Measurements from ENCODE around the gene G0S2. TPM values are rescaled to one million over a fixed set of nuclear protein-coding genes. Genes with fewer than 3 reads are reported as not detected.
"Not testable (repeated sequence)": the region's sequence is repeated elsewhere in the genome, so short reads cannot be mapped to it uniquely, and the experiment has no call there.

G0S2 gene
- total RNA-seq, 2 donors from 2014 or later: 9.6 to 25.9 TPM

DNA sequence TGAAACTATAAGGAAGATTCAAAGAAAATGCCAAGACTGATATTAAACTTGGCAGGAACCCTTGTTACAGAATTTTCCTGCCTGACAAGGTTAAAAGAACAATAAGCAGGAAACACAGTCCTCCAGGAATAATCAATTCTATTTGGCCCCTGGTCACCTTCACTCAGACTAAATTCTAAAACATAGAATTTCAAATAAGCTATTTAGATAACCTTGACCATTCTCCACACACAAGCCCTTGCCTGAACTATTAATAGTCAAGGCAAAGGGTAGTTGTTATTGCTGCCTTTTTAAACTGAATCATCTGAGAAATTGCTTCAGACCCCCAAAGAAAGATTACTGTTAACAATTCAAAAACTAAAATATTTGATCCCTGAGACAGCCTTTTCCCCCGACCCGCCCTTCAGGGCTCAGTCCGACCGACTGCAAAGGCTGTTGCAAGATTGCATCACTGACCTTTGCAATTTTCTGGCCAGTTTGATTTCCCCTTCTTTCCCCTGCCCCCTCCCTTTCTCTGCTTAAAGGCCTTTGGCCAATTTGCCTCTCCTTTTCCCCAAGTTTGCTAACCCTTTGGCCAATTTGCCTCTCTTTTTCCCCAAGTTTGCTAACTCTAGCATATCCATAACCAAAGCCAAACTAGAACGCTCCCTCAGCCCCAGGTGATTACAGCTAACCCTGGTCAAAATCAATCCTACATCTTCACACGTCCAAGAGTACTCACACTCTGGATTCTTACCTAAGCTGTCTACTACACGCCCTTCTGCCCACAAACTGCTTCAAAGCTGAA lies 1.4 kb upstream of the G0S2 start:
- peaks cover 48% of the 10 kb centered on the region for H3K27me3 Mint-ChIP-seq (ENCODE audit: low read depth)
- DNase-seq: no peak
- H3K36me3 Mint-ChIP-seq (ENCODE audit: insufficient read depth in 2 of 2): peaks cover 8 to 12% of the 10 kb centered on the region in 2 donors
- no peak for ATAC-seq (replicated peaks in 1 of 2)
- peak overlapping the region; percentile 83 for H3K27ac Mint-ChIP-seq
- H3K4me3 Mint-ChIP-seq: peak overlapping the region; percentile 80 to 83
- peaks cover 3 to 4% of the 10 kb centered on the region in 2 donors for H3K9me3 Mint-ChIP-seq
- H3K4me1 Mint-ChIP-seq (ENCODE audit: low read depth): peaks cover 69% of the 10 kb centered on the region

DNA sequence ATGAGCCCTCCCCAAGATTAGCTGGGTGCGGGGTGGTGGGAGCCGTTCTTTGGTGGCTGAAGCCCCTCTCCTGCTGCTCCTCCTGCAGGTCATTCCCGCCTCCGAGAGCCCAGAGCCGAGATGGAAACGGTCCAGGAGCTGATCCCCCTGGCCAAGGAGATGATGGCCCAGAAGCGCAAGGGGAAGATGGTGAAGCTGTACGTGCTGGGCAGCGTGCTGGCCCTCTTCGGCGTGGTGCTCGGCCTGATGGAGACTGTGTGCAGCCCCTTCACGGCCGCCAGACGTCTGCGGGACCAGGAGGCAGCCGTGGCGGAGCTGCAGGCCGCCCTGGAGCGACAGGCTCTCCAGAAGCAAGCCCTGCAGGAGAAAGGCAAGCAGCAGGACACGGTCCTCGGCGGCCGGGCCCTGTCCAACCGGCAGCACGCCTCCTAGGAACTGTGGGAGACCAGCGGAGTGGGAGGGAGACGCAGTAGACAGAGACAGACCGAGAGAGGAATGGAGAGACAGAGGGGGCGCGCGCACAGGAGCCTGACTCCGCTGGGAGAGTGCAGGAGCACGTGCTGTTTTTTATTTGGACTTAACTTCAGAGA lies 448 bp downstream of the G0S2 start:
- DNase-seq (peak in 1 of 2 donors; percentile 11), ATAC-seq (replicated peaks in 1 of 2) (peak; percentile 5 to 9)
- Mint-ChIP-seq H3K4me1 (ENCODE audit: low read depth) (peaks cover 73% of the 10 kb centered on the region), H3K27me3 (ENCODE audit: low read depth) (peaks cover 60% of the 10 kb centered on the region), H3K36me3 (ENCODE audit: insufficient read depth in 2 of 2) (peaks cover 8 to 12% of the 10 kb centered on the region in 2 donors), H3K27ac (no peak overlapping the region), H3K9me3 (peaks cover 3 to 4% of the 10 kb centered on the region in 2 donors), H3K4me3 (peak overlapping the region; percentile 80 to 83)

DNA sequence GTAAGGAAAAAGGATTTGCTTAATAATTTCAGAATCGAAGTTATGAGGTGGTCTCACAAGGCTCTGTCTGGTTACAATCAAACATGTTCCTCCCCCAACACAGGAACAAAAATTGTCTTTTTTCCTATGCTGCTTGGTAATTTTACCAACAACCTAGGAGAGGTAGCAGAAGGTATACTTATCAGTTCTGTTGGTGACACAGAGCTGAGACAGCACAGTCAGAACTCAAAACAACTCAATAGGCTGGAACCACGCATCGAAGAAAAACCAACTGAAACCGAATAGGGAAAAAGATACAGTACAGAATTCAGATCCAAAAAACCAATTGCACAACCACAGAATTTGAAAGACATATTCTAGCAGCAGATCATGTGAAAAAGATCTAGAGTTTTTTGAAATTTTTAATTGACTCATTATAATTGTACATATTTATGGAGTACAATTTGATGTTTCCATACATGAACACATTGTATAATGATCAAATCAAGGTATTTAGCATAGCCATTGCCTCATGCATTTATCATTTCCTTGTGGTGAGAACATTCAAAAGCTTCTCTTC lies 3.8 kb downstream of the G0S2 start:
- no peak overlapping the region for H3K4me3 Mint-ChIP-seq
- no peaks in the 10 kb centered on the region for H3K9me3 Mint-ChIP-seq
- H3K27me3 Mint-ChIP-seq (ENCODE audit: low read depth): peaks cover 69% of the 10 kb centered on the region
- peak; percentile 53 to 55 for ATAC-seq (replicated peaks in 1 of 2)
- DNase-seq: no peak
- no peak overlapping the region for H3K27ac Mint-ChIP-seq
- peaks cover 42% of the 10 kb centered on the region for H3K4me1 Mint-ChIP-seq (ENCODE audit: low read depth)
- H3K36me3 Mint-ChIP-seq (ENCODE audit: insufficient read depth in 2 of 2): peaks cover 5 to 7% of the 10 kb centered on the region in 2 donors

DNA sequence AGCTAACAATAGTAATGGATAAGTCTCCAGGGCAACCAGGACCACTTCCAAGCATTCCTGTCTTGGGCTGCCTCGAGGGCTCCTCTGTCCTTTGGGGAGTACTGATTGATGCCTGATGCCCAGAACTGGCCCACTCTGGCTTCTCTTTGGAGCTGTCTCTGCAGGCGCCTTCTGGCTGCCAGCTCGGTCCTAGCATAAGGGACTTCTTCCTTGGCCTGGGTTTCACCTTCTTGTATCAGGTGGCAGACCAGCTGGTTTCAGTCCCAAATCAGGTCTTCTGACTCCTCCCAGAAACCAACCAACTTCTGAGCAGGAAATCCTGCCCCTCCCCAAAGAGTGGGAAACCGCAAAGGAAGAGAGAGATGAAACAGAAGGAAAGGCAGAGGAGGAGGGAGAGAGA lies 10.6 kb downstream of the G0S2 start:
- peak overlapping the region; percentile 73 for H3K27ac Mint-ChIP-seq
- H3K36me3 Mint-ChIP-seq (ENCODE audit: insufficient read depth in 2 of 2): no peaks in the 10 kb centered on the region
- peaks cover 9% of the 10 kb centered on the region for H3K27me3 Mint-ChIP-seq (ENCODE audit: low read depth)
- DNase-seq: peak; percentile 11 to 19
- peak overlapping the region; percentile 65 to 76 for H3K4me3 Mint-ChIP-seq
- no peaks in the 10 kb centered on the region for H3K9me3 Mint-ChIP-seq
- peaks cover 23% of the 10 kb centered on the region for H3K4me1 Mint-ChIP-seq (ENCODE audit: low read depth)
- ATAC-seq (replicated peaks in 1 of 2): peak; percentile 47 to 77

DNA sequence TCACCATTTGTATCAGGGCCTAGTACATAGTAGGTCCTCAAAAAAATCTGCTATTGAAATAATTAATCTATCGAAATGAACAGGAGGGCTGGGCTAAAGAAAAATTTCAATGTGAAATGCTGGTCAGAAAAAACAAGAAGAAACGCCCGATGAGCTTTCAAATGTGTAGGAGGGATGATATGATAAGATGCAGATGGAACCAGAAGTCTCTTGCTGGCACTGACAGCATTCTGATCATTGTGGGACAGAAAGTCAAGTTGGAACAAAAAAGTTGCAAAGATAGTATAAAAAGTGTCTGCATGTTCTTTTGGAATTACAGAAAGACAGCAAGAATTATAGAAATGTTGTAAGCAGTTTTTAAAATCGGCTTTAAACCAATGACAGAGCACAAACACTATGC lies 11.1 kb downstream of the G0S2 start:
- Mint-ChIP-seq H3K4me1 (ENCODE audit: low read depth) (peaks cover 23% of the 10 kb centered on the region), H3K27ac (peak overlapping the region; percentile 73), H3K9me3 (no peaks in the 10 kb centered on the region), H3K27me3 (ENCODE audit: low read depth) (peaks cover 5% of the 10 kb centered on the region), H3K36me3 (ENCODE audit: insufficient read depth in 2 of 2) (no peaks in the 10 kb centered on the region), H3K4me3 (peak overlapping the region; percentile 65 to 76)
- DNase-seq (no peak), ATAC-seq (replicated peaks in 1 of 2) (no peak)

DNA sequence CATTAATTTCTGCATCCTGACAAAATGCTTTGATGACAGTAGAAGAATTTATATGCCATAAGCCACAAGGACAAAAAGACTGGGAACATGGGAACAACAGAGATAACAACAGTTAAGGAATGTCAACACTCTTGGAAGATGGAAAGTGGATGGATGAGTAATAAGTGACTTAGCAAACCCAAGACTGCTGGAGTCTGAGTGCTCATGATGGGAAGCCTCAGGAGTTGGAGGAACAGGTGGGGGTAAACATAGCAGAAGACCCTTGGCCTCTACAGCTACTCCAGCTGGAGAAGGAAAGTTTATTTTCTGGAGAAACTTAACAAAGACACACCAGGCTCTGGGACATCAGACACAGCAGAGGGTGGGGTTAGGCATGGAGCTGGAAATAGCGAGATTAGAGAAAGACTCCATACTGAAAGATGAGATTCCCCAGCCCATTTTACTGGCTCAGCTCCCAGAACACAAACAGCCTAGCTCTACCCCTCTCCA lies 13.6 kb downstream of the G0S2 start:
- no peaks in the 10 kb centered on the region for H3K36me3 Mint-ChIP-seq (ENCODE audit: insufficient read depth in 2 of 2)
- no peak overlapping the region for H3K4me3 Mint-ChIP-seq
- no peak for ATAC-seq (replicated peaks in 1 of 2)
- no peak for DNase-seq
- no peak overlapping the region for H3K27ac Mint-ChIP-seq
- H3K27me3 Mint-ChIP-seq (ENCODE audit: low read depth): peaks cover 5% of the 10 kb centered on the region
- peaks cover 40% of the 10 kb centered on the region for H3K4me1 Mint-ChIP-seq (ENCODE audit: low read depth)
- H3K9me3 Mint-ChIP-seq: no peaks in the 10 kb centered on the region

DNA sequence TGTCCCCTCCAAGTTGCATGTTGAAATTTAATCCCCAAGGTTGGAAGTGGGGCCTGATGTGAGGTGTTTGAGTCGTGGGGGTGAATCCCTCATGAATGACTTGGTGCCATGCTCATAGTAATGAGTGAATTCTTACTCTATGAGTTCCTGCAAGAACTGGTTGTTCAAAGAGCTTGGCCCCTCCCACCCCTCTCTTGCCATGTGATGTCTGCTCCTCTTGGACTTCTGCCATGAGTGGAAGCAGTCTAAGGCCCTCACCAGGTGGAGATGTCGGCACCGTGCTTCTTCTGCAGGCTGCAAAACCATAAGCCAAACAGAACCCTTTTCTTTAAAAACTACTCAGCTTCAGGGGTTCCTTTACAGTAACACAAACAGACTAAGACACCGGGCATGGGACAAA lies 14.3 kb downstream of the G0S2 start:
- peaks cover 47% of the 10 kb centered on the region for H3K4me1 Mint-ChIP-seq (ENCODE audit: low read depth)
- no peak overlapping the region for H3K27ac Mint-ChIP-seq
- no peaks in the 10 kb centered on the region for H3K9me3 Mint-ChIP-seq
- H3K4me3 Mint-ChIP-seq: no peak overlapping the region
- DNase-seq (no peak), ATAC-seq (replicated peaks in 1 of 2) (no peak)
- no peaks in the 10 kb centered on the region for H3K36me3 Mint-ChIP-seq (ENCODE audit: insufficient read depth in 2 of 2)
- peaks cover 10% of the 10 kb centered on the region for H3K27me3 Mint-ChIP-seq (ENCODE audit: low read depth)

DNA sequence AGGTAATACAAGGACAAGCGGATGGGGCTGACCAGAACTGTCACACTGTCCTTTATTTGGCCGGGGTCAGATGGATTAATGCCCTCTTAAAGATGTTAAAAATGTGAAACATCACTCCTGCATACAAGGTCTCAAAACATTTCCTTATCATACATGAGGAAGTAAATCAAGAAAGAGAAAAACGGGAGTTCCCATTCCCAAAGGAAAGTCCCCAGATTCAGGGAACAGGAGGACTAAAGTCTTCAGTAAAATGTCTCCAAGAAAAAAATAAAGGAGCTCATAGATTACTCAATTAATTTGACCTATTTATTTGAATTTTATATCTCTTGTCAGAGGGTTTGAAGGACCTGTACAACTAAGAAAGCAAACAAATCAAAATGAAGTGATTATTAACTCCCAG lies 16.0 kb downstream of the G0S2 start:
- Mint-ChIP-seq H3K4me1 (ENCODE audit: low read depth) (peaks cover 41% of the 10 kb centered on the region), H3K27ac (no peak overlapping the region), H3K36me3 (ENCODE audit: insufficient read depth in 2 of 2) (no peaks in the 10 kb centered on the region), H3K27me3 (ENCODE audit: low read depth) (peaks cover 10% of the 10 kb centered on the region), H3K4me3 (no peak overlapping the region), H3K9me3 (no peaks in the 10 kb centered on the region)
- ATAC-seq (replicated peaks in 1 of 2) (no peak), DNase-seq (no peak)

DNA sequence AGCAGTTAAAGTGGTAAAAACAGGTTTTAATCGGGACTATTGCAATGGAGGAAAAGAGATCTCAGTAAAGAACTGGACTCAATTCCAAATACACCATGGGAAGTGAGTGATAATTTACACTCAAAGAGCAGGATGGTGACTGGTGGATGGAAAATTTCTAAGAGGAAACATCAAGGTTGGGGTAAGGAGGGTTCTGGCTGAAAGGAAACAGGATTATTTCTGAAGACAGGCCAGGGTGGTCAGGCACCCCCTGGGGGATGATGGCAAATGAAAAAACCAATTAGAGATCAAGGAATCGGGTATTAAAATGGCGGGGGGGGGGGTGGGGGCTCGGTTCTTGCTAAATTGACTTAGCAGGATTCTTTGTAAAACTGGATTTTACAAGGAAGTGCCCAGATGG lies 17.1 kb downstream of the G0S2 start:
- ATAC-seq (replicated peaks in 1 of 2) (no peak), DNase-seq (no peak)
- H3K4me1 Mint-ChIP-seq (ENCODE audit: low read depth): peaks cover 43% of the 10 kb centered on the region
- H3K27ac Mint-ChIP-seq: no peak overlapping the region
- H3K9me3 Mint-ChIP-seq: no peaks in the 10 kb centered on the region
- peaks cover 10% of the 10 kb centered on the region for H3K27me3 Mint-ChIP-seq (ENCODE audit: low read depth)
- H3K36me3 Mint-ChIP-seq (ENCODE audit: insufficient read depth in 2 of 2): no peaks in the 10 kb centered on the region
- H3K4me3 Mint-ChIP-seq: no peak overlapping the region

DNA sequence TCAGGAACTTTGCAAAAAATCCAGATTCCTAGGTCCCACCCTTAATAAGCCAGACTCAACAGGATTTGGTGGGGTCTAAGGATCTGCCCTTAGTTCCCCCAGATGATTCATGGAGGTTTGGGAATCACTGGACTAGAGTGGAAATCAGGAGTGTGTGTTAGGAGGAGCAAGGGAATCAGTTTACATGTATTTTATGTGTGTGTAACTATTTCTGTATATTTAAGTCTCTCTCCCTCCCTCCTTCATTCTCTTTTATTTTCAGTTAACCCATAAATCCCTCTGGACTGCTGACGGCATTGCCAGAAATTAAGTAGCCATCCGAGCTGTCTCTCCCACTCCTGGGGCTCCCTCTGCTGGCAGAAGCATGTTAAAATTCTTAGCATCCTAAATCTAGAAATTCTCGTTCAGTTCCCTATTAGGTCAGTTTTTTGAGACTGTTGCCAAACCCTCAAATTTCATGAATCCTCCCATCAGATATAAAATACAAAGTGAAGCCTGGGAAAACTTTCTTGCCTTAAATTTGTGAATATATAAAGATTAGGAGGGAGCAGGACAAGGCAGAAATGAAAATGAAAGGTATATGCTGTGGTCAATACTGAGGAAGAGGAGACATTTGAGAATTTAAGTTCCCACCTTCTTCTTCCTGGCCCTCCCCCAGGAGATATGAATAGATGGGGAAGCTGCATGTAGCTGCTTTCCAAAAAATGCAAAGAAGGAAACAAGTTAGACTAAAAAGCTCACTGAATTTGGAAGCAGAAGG lies 17.7 kb downstream of the G0S2 start:
- Mint-ChIP-seq H3K4me1 (ENCODE audit: low read depth) (peaks cover 46% of the 10 kb centered on the region), H3K4me3 (peak overlapping the region in 1 of 2 donors; percentile 61), H3K36me3 (ENCODE audit: insufficient read depth in 2 of 2) (no peaks in the 10 kb centered on the region), H3K9me3 (no peaks in the 10 kb centered on the region), H3K27me3 (ENCODE audit: low read depth) (peaks cover 10% of the 10 kb centered on the region), H3K27ac (peak overlapping the region; percentile 54)
- DNase-seq (peak; percentile 78 to 81), ATAC-seq (replicated peaks in 1 of 2) (peak; percentile 68 to 82)

DNA sequence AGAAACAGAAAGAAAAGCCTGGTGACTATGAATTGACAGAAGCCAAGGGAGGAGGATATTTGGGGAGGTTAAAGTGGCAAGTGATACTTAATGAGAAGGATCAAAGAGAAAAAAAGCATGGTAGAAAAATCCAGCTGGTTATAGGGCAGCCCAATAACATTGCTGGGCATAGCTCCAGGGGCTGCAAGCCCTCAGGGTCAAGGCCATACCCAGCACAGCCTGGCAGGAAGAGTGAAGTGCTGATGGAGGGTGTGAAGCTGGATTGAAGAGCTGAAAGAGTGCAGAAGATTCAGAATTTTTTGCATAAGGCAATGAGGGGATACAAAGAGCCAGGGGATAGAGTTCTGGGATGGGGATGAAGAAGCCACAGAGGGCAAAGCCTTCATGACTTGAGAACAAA lies 21.5 kb downstream of the G0S2 start:
- no peaks in the 10 kb centered on the region for H3K9me3 Mint-ChIP-seq
- H3K36me3 Mint-ChIP-seq (ENCODE audit: insufficient read depth in 2 of 2): peaks cover 0 to 1% of the 10 kb centered on the region in 2 donors
- peaks cover 10% of the 10 kb centered on the region for H3K27me3 Mint-ChIP-seq (ENCODE audit: low read depth)
- peak overlapping the region; percentile 12 for H3K27ac Mint-ChIP-seq
- peaks cover 58% of the 10 kb centered on the region for H3K4me1 Mint-ChIP-seq (ENCODE audit: low read depth)
- no peak for DNase-seq
- ATAC-seq (replicated peaks in 1 of 2): no peak
- no peak overlapping the region for H3K4me3 Mint-ChIP-seq

DNA sequence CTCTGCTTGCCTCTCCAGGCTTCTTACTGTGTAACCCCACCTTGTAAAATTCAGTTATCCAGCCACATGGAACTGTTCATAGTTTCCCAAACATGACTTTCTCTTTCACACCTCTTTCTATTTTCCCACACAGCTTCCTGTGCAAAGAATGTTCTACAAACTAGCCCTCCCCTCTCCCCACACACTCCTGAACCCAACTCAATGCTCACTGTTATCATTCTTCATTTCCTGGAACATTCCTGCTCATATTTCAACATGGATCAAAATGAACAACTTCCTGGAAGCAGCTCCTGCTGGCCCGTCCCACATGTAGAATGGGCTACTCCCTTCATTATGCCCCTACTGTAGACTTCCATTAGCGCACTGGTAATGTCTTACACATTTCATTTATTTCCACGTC lies 21.9 kb downstream of the G0S2 start:
- H3K27ac Mint-ChIP-seq: no peak overlapping the region
- H3K9me3 Mint-ChIP-seq: no peaks in the 10 kb centered on the region
- H3K36me3 Mint-ChIP-seq (ENCODE audit: insufficient read depth in 2 of 2): peaks cover 0 to 2% of the 10 kb centered on the region in 2 donors
- H3K4me3 Mint-ChIP-seq: no peak overlapping the region
- DNase-seq (no peak), ATAC-seq (replicated peaks in 1 of 2) (no peak)
- H3K4me1 Mint-ChIP-seq (ENCODE audit: low read depth): peaks cover 56% of the 10 kb centered on the region
- peaks cover 10% of the 10 kb centered on the region for H3K27me3 Mint-ChIP-seq (ENCODE audit: low read depth)

DNA sequence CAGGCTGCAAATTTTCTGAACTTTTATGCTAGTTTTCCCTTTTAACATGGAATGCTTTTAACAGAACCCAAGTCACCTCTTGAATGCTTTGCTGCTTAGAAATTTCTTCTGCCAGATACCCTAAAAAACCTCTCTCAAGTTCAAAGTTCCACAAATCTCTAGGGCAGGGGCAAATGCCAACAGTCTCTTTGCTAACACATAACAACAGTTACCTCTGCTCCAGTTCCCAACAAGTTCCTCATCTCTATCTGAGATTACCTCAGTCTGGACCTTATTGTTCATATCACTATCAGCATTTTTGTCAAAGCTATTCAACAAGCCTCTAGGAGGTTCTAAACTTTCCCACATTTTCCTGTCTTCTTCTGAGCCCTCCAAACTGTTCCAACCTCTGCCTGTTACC lies 25.5 kb downstream of the G0S2 start:
- H3K27me3 Mint-ChIP-seq (ENCODE audit: low read depth); DNase-seq; H3K4me3 Mint-ChIP-seq; ATAC-seq (replicated peaks in 1 of 2); H3K36me3 Mint-ChIP-seq (ENCODE audit: insufficient read depth in 2 of 2); H3K9me3 Mint-ChIP-seq; H3K27ac Mint-ChIP-seq: not testable (repeated sequence)
- H3K4me1 Mint-ChIP-seq (ENCODE audit: low read depth): peaks cover 55% of the 10 kb centered on the region
